ENCODE measurements around the gene MAML1. TPM values are rescaled to one million over a fixed set of nuclear protein-coding genes. Genes with fewer than 3 reads are reported as not detected.

Gene MAML1
- total RNA-seq, 2 donors from 2014 or later: 18.1 to 18.2 TPM

GRCh38 chr5:179798771-179799643 is 66.4 kb downstream of the MAML1 start:
- no peaks in the 10 kb centered on the region for H3K9me3 ChIP-seq
- DNase-seq (no peak), ATAC-seq (no peak)
- H3K36me3 ChIP-seq (replicated peaks in 1 of 2; ENCODE audit: insufficient read depth in 1 of 2, low read depth in 2 of 2): peaks cover 0 to 14% of the 10 kb centered on the region in 2 donors
- H3K27me3 ChIP-seq: no peaks in the 10 kb centered on the region
- 94 to 96% methylated on average over 5 to 33 of the region's 36 CpGs for WGBS, 2 donors
- no peak overlapping the region for H3K27ac ChIP-seq
- intact Hi-C loops (cut with DNase I): no loop called here
- TF ChIP-seq POLR2A (IDR thresholded peaks at IDR 0.05) (no peak), CTCF (IDR thresholded peaks at IDR 0.05) (no peak)
- H3K4me1 ChIP-seq: peaks cover 51% of the 10 kb centered on the region
- H3K4me3 ChIP-seq: no peak overlapping the region

GRCh38 chr5:179799644-179799973 is 67.0 kb downstream of the MAML1 start:
- Histone ChIP-seq H3K27ac (no peak overlapping the region), H3K4me1 (peaks cover 51% of the 10 kb centered on the region), H3K27me3 (no peaks in the 10 kb centered on the region), H3K36me3 (replicated peaks in 1 of 2; ENCODE audit: insufficient read depth in 1 of 2, low read depth in 2 of 2) (peaks cover 0 to 14% of the 10 kb centered on the region in 2 donors), H3K9me3 (no peaks in the 10 kb centered on the region), H3K4me3 (no peak overlapping the region)
- intact Hi-C loops (cut with DNase I): no loop called here
- no peak for ATAC-seq
- no peak for DNase-seq
- no peak for TF ChIP-seq CTCF (IDR thresholded peaks at IDR 0.05)
- no peak for TF ChIP-seq POLR2A (IDR thresholded peaks at IDR 0.05)
- WGBS, 2 donors: 86% methylated on average over 5 of the region's 5 CpGs; no CpG with 5 or more reads in 1 of the 2 donors

- H3K4me1 ChIP-seq: peaks cover 51% of the 10 kb centered on the region
These were observed 67.6 kb downstream of the MAML1 start for GRCh38 chr5:179800071-179800695.

GRCh38 chr5:179800696-179801201 is 68.1 kb downstream of the MAML1 start:
- 69 to 78% methylated on average over 12 of the region's 12 CpGs for WGBS, 2 donors
- H3K27ac ChIP-seq: no peak overlapping the region
- DNase-seq (no peak), ATAC-seq (no peak)
- intact Hi-C loops (cut with DNase I): loop anchor here (10.0 kb wide), 1 partner anchor 104 kb away; the partner anchor contains the start of gene TBC1D9B
- no peaks in the 10 kb centered on the region for H3K27me3 ChIP-seq
- H3K4me1 ChIP-seq: peaks cover 50% of the 10 kb centered on the region
- TF ChIP-seq CTCF (IDR thresholded peaks at IDR 0.05) (no peak), POLR2A (IDR thresholded peaks at IDR 0.05) (no peak)
- H3K36me3 ChIP-seq (replicated peaks in 1 of 2; ENCODE audit: insufficient read depth in 1 of 2, low read depth in 2 of 2): peaks cover 0 to 14% of the 10 kb centered on the region in 2 donors
- no peak overlapping the region for H3K4me3 ChIP-seq
- no peaks in the 10 kb centered on the region for H3K9me3 ChIP-seq

More at GRCh38 chr5:179800071-179800695, 67.6 kb downstream of the MAML1 start:
- Histone ChIP-seq H3K36me3 (replicated peaks in 1 of 2; ENCODE audit: insufficient read depth in 1 of 2, low read depth in 2 of 2) (peaks cover 0 to 14% of the 10 kb centered on the region in 2 donors), H3K27me3 (no peaks in the 10 kb centered on the region), H3K4me3 (no peak overlapping the region), H3K9me3 (no peaks in the 10 kb centered on the region), H3K27ac (no peak overlapping the region)
- ATAC-seq (no peak), DNase-seq (no peak)
- TF ChIP-seq POLR2A (IDR thresholded peaks at IDR 0.05) (no peak), CTCF (IDR thresholded peaks at IDR 0.05) (no peak)
- WGBS, 2 donors: 89 to 93% methylated on average over 10 to 20 of the region's 21 CpGs
- intact Hi-C loops (cut with DNase I): loop anchor here (10.0 kb wide), 1 partner anchor 105 kb away; the partner anchor contains the start of gene TBC1D9B

Data from body of pancreas (tissue), 4 donors.